HUES48 (cell line): Measurements from ENCODE around the gene MRGPRX2.

Experiments used
- H3K27ac ChIP-seq: one replicate; pipeline ENCODE4 v1.7.0; 2013; ENCODE audit warnings: low read depth, low read length, inconsistent platforms
- H3K27me3 ChIP-seq: 2 replicates; pipeline ENCODE4 v1.6.1; 2013; ENCODE audit warnings: mild to moderate bottlenecking, low read length; ENCODE audit not compliant: control insufficient read depth, insufficient read depth
- H3K36me3 ChIP-seq: 2 replicates; pipeline ENCODE4 v1.6.1; 2013; ENCODE audit warnings: low read length; ENCODE audit not compliant: control insufficient read depth, insufficient read depth
- H3K4me1 ChIP-seq: 2 replicates; pipeline ENCODE4 v1.6.1; 2013; ENCODE audit warnings: mild to moderate bottlenecking, low read length; ENCODE audit not compliant: control insufficient read depth, insufficient read depth
- H3K4me3 ChIP-seq: 2 replicates; pipeline ENCODE4 v1.5.1; 2013; ENCODE audit warnings: mild to moderate bottlenecking, low read depth, low read length
- H3K9ac ChIP-seq: 2 replicates; pipeline ENCODE4 v1.6.1; 2013; ENCODE audit warnings: mild to moderate bottlenecking, low read depth, low read length, moderate library complexity
- H3K9me3 ChIP-seq: 2 replicates; pipeline ENCODE4 v1.6.1; 2013; ENCODE audit warnings: low read length; ENCODE audit not compliant: control insufficient read depth, insufficient read depth

MRGPRX2 gene

DNA sequence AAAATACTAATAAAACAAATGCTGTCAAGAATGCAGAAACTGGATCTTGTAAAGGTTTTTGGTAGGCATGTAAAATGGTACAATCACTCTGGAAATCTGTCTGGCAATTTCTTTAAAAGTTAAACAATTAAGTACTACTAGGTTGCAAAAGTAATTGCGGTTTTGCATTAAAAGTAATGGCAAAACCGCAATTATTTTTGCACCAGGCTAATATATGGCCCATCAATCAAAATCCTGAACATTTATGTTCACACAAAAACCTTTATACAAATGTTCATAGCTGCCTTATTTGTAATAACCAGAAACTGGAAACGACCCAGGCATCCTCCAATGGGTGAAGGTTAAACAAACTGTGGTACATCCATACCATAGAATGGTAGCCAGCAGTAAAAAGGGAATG, 31.8 kb upstream of the MRGPRX2 start:
- Histone ChIP-seq H3K9me3 (no peaks in the 10 kb centered on the region), H3K27me3 (no peaks in the 10 kb centered on the region), H3K4me1 (no peaks in the 10 kb centered on the region), H3K27ac (no peak overlapping the region), H3K9ac (no peak overlapping the region), H3K36me3 (no peaks in the 10 kb centered on the region), H3K4me3 (no peak overlapping the region)

DNA sequence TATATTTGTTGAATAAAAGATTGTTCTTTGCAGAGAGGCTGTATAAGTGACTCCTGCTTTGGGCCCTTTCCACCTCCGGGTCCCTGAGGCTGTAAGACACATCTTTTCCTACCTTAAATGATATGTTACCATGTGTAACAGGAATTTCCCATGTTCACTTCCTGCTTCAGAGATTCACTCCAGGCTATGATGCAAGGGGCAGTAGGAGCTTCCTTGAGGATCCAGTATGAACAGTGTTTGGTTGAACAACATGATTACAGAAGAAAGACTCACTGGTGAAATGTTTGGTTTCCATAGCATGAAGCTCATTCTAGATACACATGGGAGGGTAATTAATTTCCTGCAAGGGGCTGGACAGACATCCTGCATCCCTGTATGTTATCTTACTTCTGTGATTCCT, 30.8 kb upstream of the MRGPRX2 start:
- Histone ChIP-seq H3K9me3 (no peaks in the 10 kb centered on the region), H3K4me3 (no peak overlapping the region), H3K27me3 (no peaks in the 10 kb centered on the region), H3K27ac (no peak overlapping the region), H3K36me3 (no peaks in the 10 kb centered on the region), H3K9ac (no peak overlapping the region), H3K4me1 (no peaks in the 10 kb centered on the region)

DNA sequence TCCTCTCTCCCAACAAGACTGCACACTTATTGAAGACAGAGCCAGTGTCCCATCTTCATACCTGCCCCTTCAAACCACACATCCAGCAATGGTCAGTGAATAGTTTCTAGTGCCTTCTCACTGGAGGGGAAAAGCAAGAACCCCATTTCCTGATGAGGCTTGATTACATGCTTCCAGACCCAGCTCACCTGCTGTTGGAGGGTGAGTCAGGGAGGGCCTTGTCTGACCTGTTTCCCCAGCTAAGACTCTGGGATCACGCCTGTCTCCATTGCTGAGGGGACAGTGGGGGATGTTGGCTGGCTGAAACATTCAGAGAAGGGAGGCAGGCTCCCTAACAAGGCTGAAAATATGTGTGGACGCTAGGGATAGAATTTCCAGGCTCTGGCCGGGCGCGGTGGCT, 28.9 kb upstream of the MRGPRX2 start:
- H3K9me3 ChIP-seq, result no peaks in the 10 kb centered on the region
- H3K27me3 ChIP-seq, result no peaks in the 10 kb centered on the region
- H3K27ac ChIP-seq, result no peak overlapping the region
- no peaks in the 10 kb centered on the region for H3K4me1 ChIP-seq
- no peak overlapping the region for H3K4me3 ChIP-seq
- no peak overlapping the region for H3K9ac ChIP-seq
- H3K36me3 ChIP-seq, result no peaks in the 10 kb centered on the region

DNA sequence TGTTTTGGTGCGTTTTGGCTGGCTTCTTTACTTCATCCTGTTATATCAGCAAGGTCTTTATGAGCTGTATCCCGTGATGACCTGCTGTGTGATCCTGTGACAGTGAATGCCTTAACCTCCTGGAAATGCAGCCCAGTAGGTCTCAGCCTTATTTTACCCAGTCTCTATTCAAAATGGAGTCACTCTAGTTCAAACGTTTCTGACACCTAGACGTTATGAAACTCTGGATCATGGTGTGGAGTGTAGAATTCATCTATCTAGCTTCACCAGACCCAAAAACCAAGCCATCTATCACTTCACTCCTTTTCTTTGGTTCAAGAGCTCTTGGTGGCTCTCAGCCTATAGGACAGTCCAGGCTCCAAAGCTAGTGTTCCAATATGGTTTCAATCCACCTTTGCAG, 28.3 kb upstream of the MRGPRX2 start:
- Histone ChIP-seq H3K9me3 (no peaks in the 10 kb centered on the region), H3K27ac (no peak overlapping the region), H3K4me3 (no peak overlapping the region), H3K9ac (no peak overlapping the region), H3K4me1 (no peaks in the 10 kb centered on the region), H3K27me3 (no peaks in the 10 kb centered on the region), H3K36me3 (no peaks in the 10 kb centered on the region)

DNA sequence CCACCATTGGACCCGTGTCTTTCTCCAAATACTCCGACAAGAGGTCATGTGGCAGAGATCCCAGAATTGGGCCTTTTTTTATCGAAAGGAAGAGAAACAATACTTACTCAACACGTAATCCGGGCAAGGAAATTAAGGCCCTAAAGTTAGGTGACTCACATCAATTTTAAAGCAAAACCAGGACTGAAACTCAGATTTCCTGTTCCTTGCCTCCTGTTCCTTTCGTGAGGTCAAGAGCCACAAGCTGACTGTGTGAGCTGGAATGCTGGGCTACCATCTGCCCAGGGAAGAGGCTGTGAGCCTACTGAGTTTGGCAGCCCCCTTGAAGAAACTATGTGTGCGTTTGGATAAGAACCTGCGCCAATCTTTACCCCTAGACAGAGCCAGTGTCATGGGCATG, 27.1 kb upstream of the MRGPRX2 start:
- no peaks in the 10 kb centered on the region for H3K36me3 ChIP-seq
- no peak overlapping the region for H3K9ac ChIP-seq
- H3K27me3 ChIP-seq, result no peaks in the 10 kb centered on the region
- no peaks in the 10 kb centered on the region for H3K4me1 ChIP-seq
- no peaks in the 10 kb centered on the region for H3K9me3 ChIP-seq
- no peak overlapping the region for H3K4me3 ChIP-seq
- H3K27ac ChIP-seq, result no peak overlapping the region

DNA sequence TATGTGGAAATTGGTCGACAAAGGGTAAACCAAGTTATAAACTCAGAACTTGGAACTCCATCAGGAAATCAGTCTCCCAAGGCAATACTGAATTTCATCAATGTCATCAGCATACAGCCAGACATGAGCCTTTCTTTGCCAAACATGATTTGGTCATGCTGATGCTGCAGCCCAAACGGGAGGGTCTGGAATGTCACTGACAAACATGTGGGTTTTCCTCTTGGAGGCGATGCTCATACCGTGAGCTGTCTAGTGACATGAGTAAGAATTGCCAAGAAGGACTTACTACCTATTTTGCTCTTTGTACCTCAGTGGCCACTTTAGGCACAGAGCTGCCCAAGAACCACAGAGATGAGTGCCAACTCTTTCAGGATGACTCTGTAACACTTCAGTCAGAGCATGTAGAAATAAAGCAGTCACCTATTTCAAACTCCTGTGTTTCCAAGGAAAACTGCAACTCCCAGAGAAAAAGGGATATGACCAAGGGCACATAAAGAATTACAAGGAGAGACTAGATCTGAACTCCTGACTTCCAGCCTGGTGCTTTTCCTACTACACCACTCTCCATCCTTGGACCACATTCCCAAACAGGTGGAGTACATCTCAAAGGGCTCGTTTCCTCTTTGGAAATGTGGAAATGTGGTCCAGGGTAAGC, 24.3 kb upstream of the MRGPRX2 start:
- Histone ChIP-seq H3K4me3 (no peak overlapping the region), H3K27ac (no peak overlapping the region), H3K36me3 (no peaks in the 10 kb centered on the region), H3K27me3 (no peaks in the 10 kb centered on the region), H3K9ac (no peak overlapping the region), H3K9me3 (no peaks in the 10 kb centered on the region), H3K4me1 (no peaks in the 10 kb centered on the region)

DNA sequence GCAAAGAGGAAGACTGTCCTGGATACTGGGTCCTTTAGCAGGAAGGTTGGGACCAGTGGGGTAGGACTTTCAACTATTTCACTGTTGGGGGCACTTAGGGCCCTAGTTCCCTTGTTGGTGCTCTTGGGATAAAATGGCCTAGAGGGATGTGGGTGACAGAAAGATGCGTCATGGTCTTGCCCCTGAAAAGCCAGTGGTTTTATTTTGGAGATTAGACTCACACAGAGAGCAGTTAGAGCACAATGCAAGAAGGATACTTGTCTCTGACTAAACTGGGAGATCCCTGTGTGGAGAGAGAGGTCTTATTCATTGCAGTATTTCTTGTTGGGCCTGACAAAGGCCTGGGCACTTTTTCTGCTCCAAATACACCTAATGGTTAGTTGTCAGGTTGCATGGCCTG, 22.6 kb upstream of the MRGPRX2 start:
- H3K27ac ChIP-seq, result no peak overlapping the region
- H3K9ac ChIP-seq, result no peak overlapping the region
- no peak overlapping the region for H3K4me3 ChIP-seq
- H3K4me1 ChIP-seq, result no peaks in the 10 kb centered on the region
- no peaks in the 10 kb centered on the region for H3K36me3 ChIP-seq
- no peaks in the 10 kb centered on the region for H3K9me3 ChIP-seq
- H3K27me3 ChIP-seq, result no peaks in the 10 kb centered on the region

DNA sequence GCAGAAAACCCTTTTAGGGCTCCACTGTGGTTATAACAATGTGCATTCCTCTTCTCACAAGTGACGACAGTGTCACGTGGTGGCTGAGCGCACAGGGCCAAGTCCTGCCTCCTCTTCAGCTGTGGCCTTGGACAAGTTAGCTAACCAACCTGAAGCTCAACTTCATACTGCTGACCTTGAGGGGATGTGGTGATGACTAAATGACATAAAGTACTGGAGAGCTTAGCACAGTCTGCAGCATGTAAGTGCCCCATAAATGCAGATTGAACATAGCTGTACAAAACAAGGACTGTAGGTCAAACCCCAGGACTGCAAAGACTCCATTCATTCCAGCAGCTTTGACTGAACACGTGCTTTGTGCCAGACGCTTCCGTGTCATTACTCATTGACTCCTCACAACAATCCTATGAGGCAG, 20.1 kb upstream of the MRGPRX2 start:
- Histone ChIP-seq H3K27ac (no peak overlapping the region), H3K4me1 (no peaks in the 10 kb centered on the region), H3K4me3 (no peak overlapping the region)

DNA sequence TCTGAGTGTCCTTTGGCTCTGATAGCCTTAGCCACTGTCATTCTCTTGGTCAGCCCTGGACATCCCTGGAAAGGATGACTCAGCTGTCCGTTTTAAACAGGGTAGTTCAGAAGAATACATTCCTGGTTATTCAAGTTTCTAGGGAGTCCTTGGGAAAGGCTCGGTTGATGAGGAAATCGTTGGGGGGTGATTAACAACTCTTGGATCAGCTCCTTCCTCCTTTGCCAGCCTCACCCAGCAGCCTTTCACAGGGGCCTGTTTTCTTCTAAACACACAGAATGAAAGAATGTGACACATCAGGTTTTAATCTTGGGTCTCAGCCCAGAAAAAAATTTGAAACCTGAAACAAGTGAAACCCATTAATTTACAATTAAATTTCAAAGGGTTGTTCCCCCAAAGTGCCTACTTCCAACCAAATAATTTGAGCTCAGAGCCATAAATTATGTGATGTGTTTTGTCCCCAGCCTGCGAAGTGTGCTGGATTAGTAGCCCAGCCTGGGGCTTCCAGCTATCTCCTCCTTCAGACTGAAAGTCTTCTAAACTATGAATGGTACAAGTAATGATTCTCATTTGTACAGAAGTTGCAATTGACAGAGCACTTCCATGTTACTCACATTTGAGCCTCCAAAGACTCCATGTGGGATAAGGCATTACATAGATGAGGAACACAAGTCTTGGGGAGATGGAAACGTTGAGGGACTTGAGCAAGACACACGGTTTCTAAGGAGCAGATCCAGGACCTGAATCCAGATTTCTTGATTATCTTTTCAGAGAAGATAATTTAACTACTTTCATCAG, 19.3 kb upstream of the MRGPRX2 start:
- H3K4me3 ChIP-seq, result no peak overlapping the region
- no peak overlapping the region for H3K9ac ChIP-seq
- no peaks in the 10 kb centered on the region for H3K27me3 ChIP-seq
- no peaks in the 10 kb centered on the region for H3K9me3 ChIP-seq
- no peaks in the 10 kb centered on the region for H3K36me3 ChIP-seq
- H3K27ac ChIP-seq, result no peak overlapping the region
- H3K4me1 ChIP-seq, result no peaks in the 10 kb centered on the region

More for the DNA sequence above, 20.1 kb upstream of the MRGPRX2 start:
- Histone ChIP-seq H3K36me3 (no peaks in the 10 kb centered on the region), H3K9ac (no peak overlapping the region), H3K27me3 (no peaks in the 10 kb centered on the region), H3K9me3 (no peaks in the 10 kb centered on the region)

DNA sequence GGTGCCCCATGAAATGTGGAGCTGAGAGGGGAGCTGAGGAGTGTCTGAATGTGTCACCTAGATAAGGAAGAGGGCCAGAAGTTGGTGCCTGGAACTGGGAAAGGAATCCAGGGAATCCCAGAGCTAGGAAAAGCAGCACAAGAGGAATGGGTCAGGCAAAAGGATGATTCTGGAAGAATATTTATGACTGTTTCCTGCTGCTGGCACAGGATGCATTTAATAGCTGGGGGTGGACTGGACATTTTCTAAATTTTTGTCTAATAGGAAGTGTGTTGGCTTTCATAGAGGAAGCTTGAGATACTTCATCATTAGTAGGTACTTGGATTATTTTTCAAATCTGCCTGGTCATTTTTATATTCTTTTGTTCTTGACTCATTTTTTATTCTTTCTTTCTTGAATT, 17.4 kb upstream of the MRGPRX2 start:
- H3K4me3 ChIP-seq, result no peak overlapping the region
- H3K27me3 ChIP-seq, result no peaks in the 10 kb centered on the region
- H3K9ac ChIP-seq, result no peak overlapping the region
- no peaks in the 10 kb centered on the region for H3K9me3 ChIP-seq
- peaks cover 12% of the 10 kb centered on the region for H3K4me1 ChIP-seq
- no peak overlapping the region for H3K27ac ChIP-seq
- no peaks in the 10 kb centered on the region for H3K36me3 ChIP-seq

DNA sequence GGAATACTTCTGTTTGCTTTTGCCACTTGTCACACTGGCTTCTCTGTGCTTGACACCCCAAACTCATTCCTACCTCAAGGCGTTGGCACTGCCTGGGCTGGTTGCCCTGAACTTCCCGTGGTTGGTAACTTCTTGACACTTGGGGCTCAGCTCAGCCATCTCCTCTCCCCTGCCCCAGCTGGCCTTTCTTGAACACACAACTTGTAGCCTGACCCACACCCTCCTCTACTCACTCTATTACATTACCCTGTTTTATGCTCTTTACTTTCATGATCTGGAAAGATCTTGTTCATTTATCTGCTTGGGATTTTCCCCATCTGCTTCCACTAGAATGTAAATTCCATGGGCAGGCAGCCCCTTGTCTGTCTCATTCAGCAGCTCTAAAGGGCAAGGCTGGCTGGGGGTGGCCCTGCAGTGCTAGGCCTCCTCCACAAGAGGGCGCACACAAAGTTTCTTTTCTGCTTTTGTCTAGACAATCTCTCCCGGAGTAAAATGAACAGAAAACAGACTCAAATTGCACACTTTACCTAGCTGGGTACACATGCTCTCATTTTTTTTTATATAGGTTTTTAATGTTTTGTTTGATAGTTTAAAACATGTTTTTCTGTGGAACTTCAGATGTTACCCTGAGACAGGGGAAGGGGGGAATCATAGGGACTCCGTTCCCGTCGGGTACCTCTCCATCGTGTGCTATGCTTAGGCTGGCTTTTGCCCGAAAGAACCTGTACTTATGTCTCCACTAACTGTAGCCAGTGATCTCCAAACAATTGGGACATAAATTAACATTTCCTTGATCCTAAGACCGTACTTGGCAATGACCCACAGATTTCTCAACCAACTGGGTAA, 16.4 kb upstream of the MRGPRX2 start:
- no peak overlapping the region for H3K9ac ChIP-seq
- no peak overlapping the region for H3K4me3 ChIP-seq
- H3K27ac ChIP-seq, result no peak overlapping the region
- H3K27me3 ChIP-seq, result no peaks in the 10 kb centered on the region
- H3K36me3 ChIP-seq, result no peaks in the 10 kb centered on the region
- no peaks in the 10 kb centered on the region for H3K9me3 ChIP-seq
- peaks cover 12% of the 10 kb centered on the region for H3K4me1 ChIP-seq
